AG04449 (cell line): Measurements from ENCODE around the gene WNK3.

Experiments
- CTCF ChIA-PET: fragments of 350-600 bp; formaldehyde crosslinking; extraction: SDS; loops from one replicate; lab custom pipeline; 2021; ENCODE audit warnings: antibody characterized with exemption; lab: Yijun Ruan, JAX
- POLR2A ChIA-PET: fragments of 400-600, 350-600 bp; formaldehyde crosslinking; extraction: SDS; loops from one replicate; lab custom pipeline; 2020; ENCODE audit warnings: antibody characterized with exemption, inconsistent platforms; lab: Yijun Ruan, JAX
- DNase-seq: peaks from one replicate; pipeline ENCODE4 v3.0.0-alpha.2; 2010; ENCODE audit warnings: low read depth, low spot score
- H3K4me3 ChIP-seq: 2 replicates; pipeline ENCODE4 v1.5.1; 2011; ENCODE audit warnings: low read depth, mild to moderate bottlenecking, control low read depth, low read length
- CTCF ChIP-seq: IDR thresholded peaks from one replicate; pipeline ENCODE4 v1.5.1; 2011; ENCODE audit warnings: mild to moderate bottlenecking, moderate library complexity, low read length, control low read depth, inconsistent platforms; ENCODE audit not compliant: insufficient read depth; ENCODE audit errors: missing control alignments

Gene WNK3

GRCh38 chrX:54193085-54193821 is 164.6 kb downstream of the WNK3 start:
- ChIA-PET POLR2A (no interaction called here), CTCF (no interaction called here)
- no peak for DNase-seq
- TF ChIP-seq CTCF, result no peak
- H3K4me3 ChIP-seq, result no peak overlapping the region

DNA sequence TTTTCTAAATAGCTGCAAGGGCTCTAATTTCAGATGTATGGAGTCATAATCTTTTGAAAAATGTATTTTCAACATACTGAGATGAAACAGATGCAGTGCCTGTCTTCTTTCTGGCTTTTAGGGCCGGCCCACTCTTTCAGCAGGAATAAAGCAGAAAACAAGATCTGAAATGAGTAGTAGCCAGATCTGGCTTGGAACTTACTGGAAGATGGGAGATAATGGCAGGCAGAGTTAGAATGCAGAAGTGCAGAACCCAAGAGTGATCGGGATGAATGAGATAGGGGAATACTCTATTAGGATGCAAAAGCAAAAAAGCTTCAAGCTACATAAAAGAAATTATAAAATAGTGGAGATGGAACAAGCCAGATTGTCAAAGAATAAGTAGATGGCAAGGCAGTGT is 173.4 kb downstream of the WNK3 start:
- CTCF ChIA-PET, result no interaction called here
- no peak overlapping the region for H3K4me3 ChIP-seq
- POLR2A ChIA-PET, result interaction anchor here (1.0 kb wide), 1 partner anchor 14 kb away, joined by 3 read pairs; no protein-coding TSS in a partner anchor
- no peak for TF ChIP-seq CTCF
- DNase-seq, result no peak

DNA sequence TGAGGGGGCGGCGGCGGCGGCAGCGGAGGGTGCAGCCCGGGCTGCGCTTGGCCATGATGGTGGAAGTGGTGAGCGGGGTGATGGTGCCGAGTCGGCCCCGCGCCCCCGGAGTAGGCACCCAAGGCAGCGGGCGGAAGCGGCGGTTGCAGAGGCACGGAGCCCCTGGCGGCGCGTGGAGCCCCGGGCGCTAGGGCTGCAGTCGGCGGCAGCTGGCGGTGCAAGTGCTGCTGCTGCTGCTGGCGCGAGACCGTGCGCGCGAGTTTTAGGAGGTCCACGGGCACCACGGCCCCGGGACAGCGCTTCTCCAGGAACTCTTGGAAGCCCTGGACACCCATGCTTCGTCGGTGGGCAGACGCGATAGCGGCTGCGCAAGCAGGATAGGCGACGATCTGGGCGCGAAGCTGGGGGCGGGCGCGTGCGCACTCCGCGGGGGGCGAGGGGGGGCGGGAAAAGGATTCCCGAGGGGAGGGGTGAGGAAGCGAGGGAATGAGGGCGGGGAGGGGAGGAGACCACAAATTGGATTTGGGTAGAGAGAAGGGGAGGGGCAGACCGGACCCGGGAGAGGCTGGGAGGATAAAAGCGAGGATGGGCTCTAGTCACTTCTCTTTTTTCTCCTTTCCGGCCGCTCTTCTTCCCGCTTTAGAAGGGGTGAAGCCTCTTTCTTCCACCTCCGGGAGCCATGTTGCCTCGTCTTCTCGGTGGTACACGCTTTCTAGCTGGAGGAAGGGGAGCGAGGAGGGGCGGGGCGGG is 174.8 kb downstream of the WNK3 start, which contains the start of gene FAM120C:
FAM120C (minus strand) TSS at position 391 of the 750 bp plus-strand sequence; CDS start at position 335, 56 bp downstream.
- ChIA-PET CTCF (interaction anchor here (0.6 kb wide), 1 partner anchor 388 kb away, joined by 3 read pairs; no protein-coding TSS in a partner anchor), POLR2A (interaction anchor here (1.2 kb wide), 1 partner anchor 140 kb away, joined by 5 read pairs; no protein-coding TSS in a partner anchor)
- DNase-seq, result no peak
- H3K4me3 ChIP-seq, result peak within 1 kb of the TSS; percentile 65
- TF ChIP-seq CTCF, result no peak

DNA sequence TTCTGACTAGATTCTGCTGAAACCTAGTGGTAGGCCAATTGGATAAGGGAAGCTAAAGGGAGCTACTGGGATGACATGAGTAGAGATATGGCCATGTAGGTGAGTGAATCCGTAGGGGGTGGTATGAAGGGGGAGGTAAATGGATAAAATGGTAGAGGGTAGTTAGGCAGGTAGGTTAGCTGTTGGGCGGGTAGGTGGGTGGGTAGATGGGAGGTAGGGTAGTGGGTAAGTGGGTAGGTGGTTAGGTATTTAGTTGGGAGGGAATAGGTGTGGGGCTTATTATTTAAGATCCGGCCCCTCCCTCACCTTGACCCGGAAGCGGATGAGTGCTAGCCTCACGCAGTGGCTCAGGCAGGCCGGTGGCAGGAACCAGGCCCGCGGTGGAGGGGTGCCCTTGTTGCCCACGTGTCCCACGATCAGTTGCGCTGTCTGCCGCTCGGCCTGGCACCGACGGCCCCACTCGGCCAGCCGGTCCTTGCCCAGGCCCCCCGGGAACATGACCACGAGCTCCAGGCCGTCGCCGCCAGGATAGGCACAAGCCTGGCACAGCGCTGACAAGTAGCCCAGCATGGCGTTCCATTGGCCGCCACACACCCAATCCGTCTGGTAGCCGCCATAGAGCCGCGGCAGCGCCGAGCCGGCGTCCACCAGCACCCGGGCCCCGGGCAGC is 175.5 kb downstream of the WNK3 start:
- peak overlapping the region; percentile 65 for H3K4me3 ChIP-seq
- TF ChIP-seq CTCF, result no peak
- POLR2A ChIA-PET, result interaction anchor here (1.2 kb wide), 1 partner anchor 139 kb away, joined by 5 read pairs; no protein-coding TSS in a partner anchor
- DNase-seq, result no peak
- CTCF ChIA-PET, result interaction anchor here (0.6 kb wide), 2 partner anchors 140 to 388 kb away, joined by 3 read pairs; no protein-coding TSS in a partner anchor

GRCh38 chrX:54181202-54181953 is 176.5 kb downstream of the WNK3 start:
- ChIA-PET POLR2A (no interaction called here), CTCF (no interaction called here)
- H3K4me3 ChIP-seq, result peak overlapping the region; percentile 65
- TF ChIP-seq CTCF, result no peak
- no peak for DNase-seq
